Spleen (tissue), 11 donors: Measurements from ENCODE around the gene CABP1. TPM values are rescaled to one million over a fixed set of nuclear protein-coding genes. Genes with fewer than 3 reads are reported as not detected.

Experiments
- DNase-seq: peaks from one replicate; pipeline ENCODE4 v3.0.0-alpha.2; 2020
- H3K27ac ChIP-seq, 8 donors: fragments of 200-600 bp; sonication (generic) in 7 of 8; 1 replicate in 4 of 8; 2 replicates in 4 of 8; pipeline versions ENCODE4 v1.5.0 to v1.8.0; 2016 to 2021; ENCODE audit warnings: inconsistent platforms in 4 of 8, mild to moderate bottlenecking in 4 of 8, moderate library complexity in 1 of 8
- H3K27me3 ChIP-seq, 7 donors: fragments of 200-600 bp; sonication (generic) in 6 of 7; replicated peaks in 1 of 7; 1 replicate in 4 of 7; 2 replicates in 3 of 7; pipeline versions ENCODE4 v1.5.0 to v1.8.0; 2016 to 2021; ENCODE audit warnings: inconsistent platforms in 3 of 7, mild to moderate bottlenecking in 1 of 7
- H3K36me3 ChIP-seq, 6 donors: fragments of 200-600 bp; sonication (generic) in 5 of 6; 1 replicate in 4 of 6; 2 replicates in 2 of 6; pipeline versions ENCODE4 v1.5.0 to v1.8.0; 2016 to 2021; ENCODE audit warnings: inconsistent platforms in 2 of 6
- H3K4me1 ChIP-seq, 6 donors: fragments of 200-600 bp; sonication (generic) in 5 of 6; 1 replicate in 3 of 6; 2 replicates in 3 of 6; pipeline versions ENCODE4 v1.5.0 to v1.8.0; 2016 to 2021; ENCODE audit warnings: inconsistent platforms in 3 of 6
- H3K4me3 ChIP-seq, 8 donors: fragments of 200-600 bp; sonication (generic) in 7 of 8; 1 replicate in 4 of 8; 2 replicates in 4 of 8; pipeline versions ENCODE4 v1.5.0 to v1.8.0; 2016 to 2021; ENCODE audit warnings: inconsistent platforms in 4 of 8, mild to moderate bottlenecking in 4 of 8, moderate library complexity in 2 of 8
- H3K9me3 ChIP-seq, 8 donors: fragments of 200-600 bp; sonication (generic) in 7 of 8; 1 replicate in 4 of 8; 2 replicates in 4 of 8; pipeline versions ENCODE4 v1.5.0 to v1.8.0; 2016 to 2021; ENCODE audit warnings: inconsistent platforms in 4 of 8
- CTCF ChIP-seq, 11 experiments: fragments of 200-600 bp in 7 of 11; fragments of 450-650 bp in 4 of 11; sonication (generic) in 4 of 11; IDR thresholded peaks in 8 of 11; conservative IDR thresholded peaks in 3 of 11; 1 replicate in 7 of 11; 2 replicates in 4 of 11; pipeline versions ENCODE4 v1.4.0 to v1.8.0; 2016 to 2021; ENCODE audit warnings: antibody characterized with exemption in 11 of 11, inconsistent platforms in 4 of 11, mild to moderate bottlenecking in 1 of 11
- POLR2A ChIP-seq, 3 donors: fragments of 450-650 bp; IDR thresholded peaks; one replicate each; pipeline ENCODE4 v1.5.1; 2017; ENCODE audit warnings: antibody characterized with exemption in 3 of 3, mild to moderate bottlenecking in 1 of 3
- POLR2AphosphoS5 ChIP-seq, 3 donors: sonication (generic); formaldehyde crosslinking; IDR thresholded peaks; one replicate each; pipeline ENCODE4 v1.5.1; 2017; ENCODE audit warnings: antibody characterized with exemption in 3 of 3
- WGBS, 5 donors: extraction: QIAGEN DNeasy Blood & Tissue Kit in 3 of 5; methylation state at CpG; one replicate each; pipeline versions ENCODE4 v1.1.5 to v1.1.7; 2013 to 2018; 5-methylcytosine and 5-hydroxymethylcytosine counted together
- intact Hi-C: fragments of 100-400 bp; cut with DNase I; formaldehyde crosslinking; loops from one replicate; pipeline ENCODE4 v1.15.0; 2023; ENCODE audit warnings: low total_unique reads
- polyA plus RNA-seq, 3 donors: library from polyadenylated mRNA; stranded (reverse); fragments of 200-250 nt; gene quantifications; one replicate each; pipeline ENCODE4 v1.2.1, GENCODE V29; 2013
- total RNA-seq, 7 donors: library from RNA; depleted of rRNA in 3 of 7; stranded (reverse); fragments of >200 nt in 3 of 7; fragmentation: NEBNext Ultra II Directional in 4 of 7; extraction: Animal tissue kit (Norgen Biotek cat#: 25700) in 4 of 7; gene quantifications; one replicate each; pipeline versions ENCODE4 v1.1.0 to v1.2.1, GENCODE V29; 2016 to 2021
- donor health status: healthy with polysubstance abuse.
- donor health status: DM: no; HTN: no; CAD: no; lungs with moderate emphysema.
- donor health status: DM: no; HTN: no; CAD: no.
- donor health status: Bipolar disorder and iron deficiency.
- donor health status: healthy.
- donor health status: DM: no; HTN: no; CAD: no.
- donor health status: DM: yes; HTN: yes; CAD: no.

CABP1 gene
- total and polyA plus RNA-seq, 10 donors: 0.27 to 2.8 (median 0.60) TPM; not detected in 1

DNA sequence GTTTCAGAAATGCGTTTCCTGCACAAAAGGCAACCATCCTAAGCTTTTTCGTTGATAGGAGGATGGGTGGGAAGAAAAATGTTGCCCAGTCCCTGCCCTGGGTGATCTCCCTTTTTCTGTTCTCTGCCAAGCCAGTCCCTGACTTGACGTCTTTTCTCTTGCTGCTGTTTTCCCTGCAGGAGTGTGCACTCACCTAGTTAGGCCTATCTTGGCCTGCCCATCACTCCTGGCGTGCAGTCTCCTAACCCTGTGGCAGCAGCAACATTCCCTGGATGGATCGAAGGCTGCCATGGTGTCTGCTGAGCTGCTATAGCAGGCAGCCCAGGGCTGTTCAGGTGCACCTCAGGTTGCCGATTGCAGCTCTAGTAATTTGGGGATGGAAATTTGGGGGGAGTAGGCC lies 71.0 kb downstream of the CABP1 start:
- 39 to 48% (median 42%) methylated on average over 6 of the region's 6 CpGs for WGBS, 5 donors
- peak overlapping the region; percentile 85 to 99 (median 95) for H3K4me3 ChIP-seq
- DNase-seq: no peak
- H3K9me3 ChIP-seq: no peaks in the 10 kb centered on the region
- H3K36me3 ChIP-seq: peaks cover under 1 to 33% (median 26%) of the 10 kb centered on the region in 6 donors
- peak overlapping the region; percentile 68 to 92 (median 86) for H3K27ac ChIP-seq
- peaks cover 15 to 54% (median 39%) of the 10 kb centered on the region in 6 donors for H3K4me1 ChIP-seq
- intact Hi-C loops: loop anchor here (5.0 kb wide), 1 partner anchor 129 kb away; the partner anchor contains the start of gene POP5
- no peaks in the 10 kb centered on the region for H3K27me3 ChIP-seq
- TF ChIP-seq POLR2AphosphoS5 (IDR thresholded peaks at IDR 0.05): no peak
- TF ChIP-seq POLR2A (IDR thresholded peaks at IDR 0.05): no peak
- no peak for TF ChIP-seq CTCF (IDR thresholded peaks at IDR 0.05 in 8 of 11, conservative IDR thresholded peaks at IDR 0.05 in 3 of 11)

- no peak overlapping the region for H3K27ac ChIP-seq
- no peaks in the 10 kb centered on the region for H3K9me3 ChIP-seq
- no peak overlapping the region for H3K4me3 ChIP-seq
- no peak for DNase-seq
- TF ChIP-seq POLR2AphosphoS5 (IDR thresholded peaks at IDR 0.05) (no peak), CTCF (IDR thresholded peaks at IDR 0.05 in 8 of 11, conservative IDR thresholded peaks at IDR 0.05 in 3 of 11) (no peak), POLR2A (IDR thresholded peaks at IDR 0.05) (no peak)
- no peaks in the 10 kb centered on the region for H3K27me3 ChIP-seq
- H3K36me3 ChIP-seq: peaks cover 6 to 45% (median 36%) of the 10 kb centered on the region in 6 donors
- intact Hi-C loops: loop anchor here (5.0 kb wide), 1 partner anchor 130 kb away; the partner anchor contains the start of gene POP5
- 83 to 89% (median 85%) methylated on average over 6 of the region's 6 CpGs for WGBS, 5 donors
- peaks cover 15 to 54% (median 39%) of the 10 kb centered on the region in 6 donors for H3K4me1 ChIP-seq
Measured at GRCh38 chr12:120712610-120713009, 72.2 kb downstream of the CABP1 start.

DNA sequence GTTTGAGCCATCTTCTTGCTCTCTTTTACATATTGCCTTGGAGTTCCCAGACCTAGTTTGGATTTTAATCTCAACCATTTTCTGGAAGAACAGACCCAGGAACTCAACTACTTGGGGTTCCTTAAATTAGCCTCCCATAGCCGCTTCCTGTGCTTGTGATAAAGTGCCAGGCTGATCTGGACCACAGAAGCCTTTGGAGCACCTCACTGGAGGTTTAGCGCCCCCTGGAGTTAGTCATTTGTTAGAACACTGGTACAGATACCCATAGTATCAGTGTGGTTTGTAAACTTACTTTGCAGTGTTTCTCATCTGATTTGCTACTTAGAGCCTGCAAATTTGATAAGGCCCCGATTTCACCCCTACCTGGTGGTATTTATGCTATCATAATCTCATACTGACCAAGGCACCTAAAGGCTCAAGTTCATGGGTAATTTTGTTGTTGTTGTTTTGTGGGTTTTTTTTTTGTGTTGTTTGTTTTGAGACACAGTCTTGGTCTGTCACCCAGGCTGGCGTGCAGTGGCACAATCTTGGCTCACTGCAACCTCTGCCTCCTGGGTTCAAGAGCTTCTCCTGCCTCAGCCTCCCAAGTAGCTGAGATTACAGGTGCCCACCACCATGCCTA lies 73.5 kb downstream of the CABP1 start:
- Histone ChIP-seq H3K4me3 (no peak overlapping the region), H3K9me3 (no peaks in the 10 kb centered on the region), H3K27me3 (no peaks in the 10 kb centered on the region), H3K36me3 (peaks cover 6 to 59% (median 50%) of the 10 kb centered on the region in 6 donors), H3K4me1 (peaks cover 15 to 51% (median 39%) of the 10 kb centered on the region in 6 donors), H3K27ac (peak overlapping the region in 3 of 8 donors; percentile 5 to 42 (median 35))
- WGBS, 5 donors: 19 to 24% (median 23%) methylated on average over 4 of the region's 4 CpGs
- TF ChIP-seq POLR2AphosphoS5 (IDR thresholded peaks at IDR 0.05) (no peak), POLR2A (IDR thresholded peaks at IDR 0.05) (no peak), CTCF (IDR thresholded peaks at IDR 0.05 in 8 of 11, conservative IDR thresholded peaks at IDR 0.05 in 3 of 11) (peak; percentile 63 to 88 (median 86))
- no peak for DNase-seq
- intact Hi-C loops: loop anchor here (2.0 to 5.0 kb wide), 2 partner anchors 67 to 132 kb away; partner anchors contain the start of gene POP5

Other genes starting within 250 kb of the CABP1 start
- gene COX6A1, start 202.5 kb upstream of the CABP1 start, total RNA-seq: 100 to 1,000 TPM; 182 to 427 (median 190) TPM
- gene COX6A1, start 202.5 kb upstream of the CABP1 start, polyA plus RNA-seq: 100 to 1,000 TPM; 382 to 551 (median 480) TPM
- gene TRIAP1, start 194.2 kb upstream of the CABP1 start, total RNA-seq: 10 to 100 TPM; 10.2 to 15.9 (median 12.9) TPM
- 10 to 100 TPM; 31.0 to 35.9 (median 34.1) TPM for gene TRIAP1, start 194.2 kb upstream of the CABP1 start, polyA plus RNA-seq
- gene GATC, start 194.2 kb upstream of the CABP1 start, total RNA-seq: 10 to 100 TPM; 16.1 to 26.0 (median 23.3) TPM
- 10 to 100 TPM in 1 of 3 donors, 1 to 10 TPM in 2; 7.0 to 12.4 (median 8.9) TPM for gene GATC, start 194.2 kb upstream of the CABP1 start, polyA plus RNA-seq
- gene SRSF9, start 170.9 kb upstream of the CABP1 start, total RNA-seq: 100 to 1,000 TPM; 107 to 166 (median 142) TPM
- 100 to 1,000 TPM; 119 to 160 (median 143) TPM for gene SRSF9, start 170.9 kb upstream of the CABP1 start, polyA plus RNA-seq
- gene DYNLL1, start 144.5 kb upstream of the CABP1 start, total RNA-seq: 100 to 1,000 TPM in 6 of 7 donors, 10 to 100 TPM in 1; 84.1 to 220 (median 152) TPM
- gene DYNLL1, start 144.5 kb upstream of the CABP1 start, polyA plus RNA-seq: 100 to 1,000 TPM; 164 to 338 (median 313) TPM
- 10 to 100 TPM; 18.6 to 24.0 (median 20.2) TPM for gene COQ5, start 111.5 kb upstream of the CABP1 start, total RNA-seq
- 10 to 100 TPM; 29.2 to 34.6 (median 32.5) TPM for gene COQ5, start 111.5 kb upstream of the CABP1 start, polyA plus RNA-seq
- gene RNF10, start 106.3 kb upstream of the CABP1 start, total RNA-seq: 100 to 1,000 TPM; 172 to 428 (median 248) TPM
- 100 to 1,000 TPM; 101 to 134 (median 125) TPM for gene RNF10, start 106.3 kb upstream of the CABP1 start, polyA plus RNA-seq
- 10 to 100 TPM; 28.1 to 54.0 (median 40.1) TPM for gene POP5, start 59.2 kb upstream of the CABP1 start, total RNA-seq
- 10 to 100 TPM; 77.6 to 84.1 (median 78.5) TPM for gene POP5, start 59.2 kb upstream of the CABP1 start, polyA plus RNA-seq
- gene MLEC, start 46.5 kb downstream of the CABP1 start, total RNA-seq: 100 to 1,000 TPM in 1 of 7 donors, 10 to 100 TPM in 6; 60.1 to 117 (median 78.5) TPM
- 10 to 100 TPM in 2 of 3 donors, 1 to 10 TPM in 1; 7.7 to 22.6 (median 10.9) TPM for gene MLEC, start 46.5 kb downstream of the CABP1 start, polyA plus RNA-seq
- gene UNC119B, start 69.8 kb downstream of the CABP1 start, total RNA-seq: 10 to 100 TPM; 13.0 to 32.2 (median 29.8) TPM
- gene UNC119B, start 69.8 kb downstream of the CABP1 start, polyA plus RNA-seq: 10 to 100 TPM in 1 of 3 donors, 1 to 10 TPM in 2; 5.5 to 17.3 (median 8.1) TPM
- 10 to 100 TPM; 21.4 to 55.1 (median 35.1) TPM for gene ACADS, start 85.2 kb downstream of the CABP1 start, total RNA-seq
- gene ACADS, start 85.2 kb downstream of the CABP1 start, polyA plus RNA-seq: 10 to 100 TPM; 21.2 to 66.4 (median 40.1) TPM